Endothelial cell of umbilical vein (primary cell): ENCODE measurements around the gene FIBCD1. TPM values are rescaled to one million over a fixed set of nuclear protein-coding genes. Genes with fewer than 3 reads are reported as not detected.

Experiments
- BruUV-seq: library from RNA; stranded (reverse); fragments of 400-500 nt; replicated peaks from 2 replicates; lab custom pipeline; 2021; lab: Mats Ljungman, UMichigan
- CTCF ChIA-PET: fragments of 300-600, 350-600 bp; sonication (Branson Sonifier 250); formaldehyde crosslinking; loops from one replicate; lab custom pipeline; 2021; ENCODE audit warnings: antibody characterized with exemption, inconsistent platforms; lab: Charles Lee
- POLR2A ChIA-PET: fragments of 300-600, 350-600 bp; sonication (Branson Sonifier 250); formaldehyde crosslinking; loops from one replicate; lab custom pipeline; 2021; ENCODE audit warnings: antibody characterized with exemption, inconsistent platforms; lab: Charles Lee
- DNase-seq: peaks from one replicate; pipeline ENCODE4 v3.0.0-alpha.2; 2011; ENCODE audit warnings: low read depth, low spot score
- FAIRE-seq: peaks from 2 replicates; lab custom pipeline; 2011; peaks lifted over from hg19 to GRCh38; lab: Jason Lieb, UNC
- H2AFZ ChIP-seq: 2 replicates; pipeline ENCODE4 v1.6.0; 2012; ENCODE audit warnings: low read depth, low read length, control low read depth, inconsistent platforms
- H3K27ac ChIP-seq: 2 replicates; pipeline ENCODE4 v1.5.1; 2011; ENCODE audit warnings: low read depth, mild to moderate bottlenecking, control low read depth, low read length, moderate library complexity; ENCODE audit not compliant: insufficient read depth
- H3K27me3 ChIP-seq, 2 experiments: 2 replicates each; pipeline versions ENCODE4 v1.6.0 to v1.6.1; 2011; ENCODE audit warnings: low read length in 2 of 2, mixed read lengths in 1 of 2; ENCODE audit not compliant: control insufficient read depth in 2 of 2, insufficient read depth in 2 of 2
- H3K36me3 ChIP-seq, 2 experiments: 2 replicates in 1 of 2; 3 replicates in 1 of 2; pipeline ENCODE4 v1.5.1; 2011; ENCODE audit warnings: low read length in 2 of 2, mild to moderate bottlenecking in 1 of 2, moderate library complexity in 1 of 2; ENCODE audit not compliant: control insufficient read depth in 2 of 2, insufficient read depth in 2 of 2; ENCODE audit errors: extremely low read depth in 1 of 2
- H3K4me1 ChIP-seq: 3 replicates; pipeline ENCODE4 v1.5.1; 2011; ENCODE audit warnings: mild to moderate bottlenecking, low read length; ENCODE audit not compliant: control insufficient read depth, insufficient read depth; ENCODE audit errors: extremely low read depth
- H3K4me2 ChIP-seq: 2 replicates; pipeline ENCODE4 v1.6.1; 2011; ENCODE audit warnings: low read length, control low read depth, mixed read lengths; ENCODE audit not compliant: insufficient read depth
- H3K4me3 ChIP-seq, 3 experiments: fragments of 200-600 bp in 1 of 3; sonication (generic), shearing (Covaris generic) in 1 of 3; replicated peaks in 1 of 3; 2 replicates each; pipeline ENCODE4 v1.5.1; 2011 to 2016; ENCODE audit warnings: control low read depth in 3 of 3, low read length in 3 of 3, mild to moderate bottlenecking in 2 of 3, inconsistent platforms in 1 of 3, low read depth in 1 of 3, moderate library complexity in 1 of 3; ENCODE audit not compliant: insufficient read depth in 1 of 3
- H3K79me2 ChIP-seq: 2 replicates; pipeline ENCODE4 v1.6.0; 2012; ENCODE audit warnings: low read length, inconsistent platforms; ENCODE audit not compliant: control insufficient read depth, insufficient read depth
- H3K9ac ChIP-seq: replicated peaks from 2 replicates; pipeline ENCODE3; 2011; ENCODE audit warnings: low read length, control low read depth; ENCODE audit not compliant: insufficient read depth; ENCODE audit errors: extremely low read depth
- H3K9me1 ChIP-seq: replicated peaks from 3 replicates; pipeline ENCODE4 v1.6.0; 2011; ENCODE audit warnings: mild to moderate bottlenecking, low read length; ENCODE audit not compliant: control insufficient read depth, insufficient read depth; ENCODE audit errors: extremely low read depth
- H3K9me3 ChIP-seq: replicated peaks from 2 replicates; pipeline ENCODE4 v1.5.1; 2012; ENCODE audit warnings: low read length, inconsistent platforms; ENCODE audit not compliant: control insufficient read depth, insufficient read depth
- H4K20me1 ChIP-seq: replicated peaks from 2 replicates; pipeline ENCODE3; 2011; ENCODE audit warnings: mild to moderate bottlenecking, low read length; ENCODE audit not compliant: control insufficient read depth, insufficient read depth; ENCODE audit errors: extremely low read depth
- GATA2 ChIP-seq: IDR thresholded peaks from 2 replicates; pipeline ENCODE4 v1.7.0; 2011; ENCODE audit warnings: low read depth, mild to moderate bottlenecking, moderate library complexity, mixed read lengths, low read length; ENCODE audit not compliant: insufficient read length, insufficient read depth
- JUN ChIP-seq: IDR thresholded peaks from 2 replicates; pipeline ENCODE4 v1.6.1; 2011; ENCODE audit warnings: borderline replicate concordance, low read depth; ENCODE audit not compliant: insufficient read length, insufficient read depth
- MYC ChIP-seq: IDR thresholded peaks from one replicate; pipeline ENCODE4 v1.6.1; 2011; ENCODE audit warnings: mild to moderate bottlenecking, low read depth, low read length
- POLR2AphosphoS5 ChIP-seq: IDR thresholded peaks from 2 replicates; pipeline ENCODE4 v1.6.1; 2012; ENCODE audit warnings: low read depth, mild to moderate bottlenecking, control low read depth, low read length, moderate library complexity; ENCODE audit not compliant: insufficient read depth
- dilution Hi-C: fragments of 300-500 bp; cut with MboI; formaldehyde crosslinking; loops from one replicate; pipeline ENCODE4 v1.15.0; 2019; ENCODE audit warnings: low sequenced_read_pairs; ENCODE audit not compliant: extremely low pct_ligation_motif_present
- intact Hi-C: fragments of 100-400 bp; cut with micrococcal nuclease; formaldehyde crosslinking; loops from one replicate; pipeline ENCODE4 v1.10.0; 2022
- polyA plus RNA-seq, 4 experiments: library from polyadenylated mRNA; depleted of rRNA in 3 of 4; stranded (reverse) in 3 of 4; unstranded in 1 of 4; fragments of >200 nt; gene quantifications; 2 replicates each; pipeline versions ENCODE4 v1.2.1 to v1.2.3, GENCODE V29; 2011 to 2012; ENCODE audit warnings: missing spikeins in 1 of 4
- total RNA-seq: library from RNA; stranded (reverse); gene quantifications from 2 replicates; pipeline ENCODE4 v1.2.3, GENCODE V29; 2021

FIBCD1 gene
- total and polyA plus RNA-seq, 2 donors (not counting 3 experiments of a cell fraction or from before 2014, with no cell fraction given), result 0.14 TPM; not detected in 1

GRCh38 chr9:130870491-130871381, 68.3 kb downstream of the FIBCD1 start:
- peaks cover 31 to 49% of the 10 kb centered on the region in 2 experiments for H3K36me3 ChIP-seq
- no peak overlapping the region for H3K9ac ChIP-seq
- no peak overlapping the region for H3K27ac ChIP-seq
- no peaks in the 10 kb centered on the region for H3K4me1 ChIP-seq
- no peak overlapping the region for H3K4me2 ChIP-seq
- no TSS peak for BruUV-seq
- H3K9me1 ChIP-seq, result no peaks in the 10 kb centered on the region
- H3K9me3 ChIP-seq, result no peaks in the 10 kb centered on the region
- no peak overlapping the region for H2AFZ ChIP-seq
- H4K20me1 ChIP-seq, result no peaks in the 10 kb centered on the region
- ChIA-PET POLR2A (interaction anchor here (0.6 kb wide), 1 partner anchor 129 kb away, joined by 5 read pairs; no protein-coding TSS in a partner anchor), CTCF (interaction anchor here (0.9 to 11.0 kb wide), 16 partner anchors 8 to 368 kb away, joined by 3 to 327 read pairs (median 4); no protein-coding TSS in a partner anchor)
- DNase-seq, result no peak
- FAIRE-seq, result no peak
- intact Hi-C loops (loop anchor here (1.0 to 2.0 kb wide), 3 partner anchors 70 to 176 kb away; no protein-coding TSS in a partner anchor), dilution Hi-C loops (loop anchor here (25.0 kb wide), 1 partner anchor 183 kb away; the partner anchor contains the start of gene EXOSC2)
- H3K79me2 ChIP-seq, result peaks cover 50% of the 10 kb centered on the region
- no peaks in the 10 kb centered on the region for H3K27me3 ChIP-seq
- TF ChIP-seq JUN (no peak), MYC (no peak)
- H3K4me3 ChIP-seq, result no peak overlapping the region

- peaks cover 26 to 47% of the 10 kb centered on the region in 2 experiments for H3K36me3 ChIP-seq
- ChIA-PET POLR2A (no interaction called here), CTCF (interaction anchor here (0.6 to 11.0 kb wide), 33 partner anchors 9 to 366 kb away, joined by 3 to 327 read pairs (median 4); partner anchors contain the start of gene EXOSC2)
- no peaks in the 10 kb centered on the region for H3K27me3 ChIP-seq
- no TSS peak for BruUV-seq
- no peak overlapping the region for H3K27ac ChIP-seq
- DNase-seq, result peak; percentile 71
- peak; percentile 37 for FAIRE-seq
- H3K4me3 ChIP-seq, result no peak overlapping the region
- H4K20me1 ChIP-seq, result no peaks in the 10 kb centered on the region
- H3K9me3 ChIP-seq, result no peaks in the 10 kb centered on the region
- H3K4me1 ChIP-seq, result no peaks in the 10 kb centered on the region
- no peak overlapping the region for H2AFZ ChIP-seq
- no peak overlapping the region for H3K9ac ChIP-seq
- dilution Hi-C loops (loop anchor here (25.0 kb wide), 1 partner anchor 182 kb away; the partner anchor contains the start of gene EXOSC2), intact Hi-C loops (no loop called here)
- peaks cover 61% of the 10 kb centered on the region for H3K79me2 ChIP-seq
- H3K4me2 ChIP-seq, result no peak overlapping the region
- no peaks in the 10 kb centered on the region for H3K9me1 ChIP-seq
- TF ChIP-seq GATA2 (no peak), POLR2AphosphoS5 (no peak)
Measured at GRCh38 chr9:130869250-130869649, 69.8 kb downstream of the FIBCD1 start.
